ENCODE measurements around the gene RAB11FIP3.

The RAB11FIP3 gene

GRCh38 chr16:519841-520687 lies 94.6 kb downstream of the RAB11FIP3 start:
- DNase-seq = no peak

DNA sequence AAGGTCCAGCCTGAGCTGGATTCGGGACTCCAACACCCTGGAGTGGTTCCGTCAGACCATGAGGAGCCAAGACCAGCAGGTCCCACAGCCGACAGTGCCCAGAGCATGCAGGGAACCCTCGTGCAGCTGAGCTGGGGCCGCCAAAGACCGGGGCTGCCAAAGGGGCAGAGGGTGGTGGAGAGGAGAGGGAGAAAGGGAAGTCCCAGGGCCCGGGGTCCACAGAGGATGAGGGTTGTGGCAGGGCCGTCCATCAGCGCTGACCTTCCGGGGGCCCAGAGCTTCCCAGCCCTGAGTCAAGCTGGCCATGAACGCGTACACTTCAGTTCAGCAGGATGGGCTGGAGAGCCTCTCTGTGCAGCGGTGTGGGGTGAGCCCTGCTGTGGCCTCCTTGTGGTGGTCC lies 95.4 kb downstream of the RAB11FIP3 start:
- no peak for DNase-seq

DNA sequence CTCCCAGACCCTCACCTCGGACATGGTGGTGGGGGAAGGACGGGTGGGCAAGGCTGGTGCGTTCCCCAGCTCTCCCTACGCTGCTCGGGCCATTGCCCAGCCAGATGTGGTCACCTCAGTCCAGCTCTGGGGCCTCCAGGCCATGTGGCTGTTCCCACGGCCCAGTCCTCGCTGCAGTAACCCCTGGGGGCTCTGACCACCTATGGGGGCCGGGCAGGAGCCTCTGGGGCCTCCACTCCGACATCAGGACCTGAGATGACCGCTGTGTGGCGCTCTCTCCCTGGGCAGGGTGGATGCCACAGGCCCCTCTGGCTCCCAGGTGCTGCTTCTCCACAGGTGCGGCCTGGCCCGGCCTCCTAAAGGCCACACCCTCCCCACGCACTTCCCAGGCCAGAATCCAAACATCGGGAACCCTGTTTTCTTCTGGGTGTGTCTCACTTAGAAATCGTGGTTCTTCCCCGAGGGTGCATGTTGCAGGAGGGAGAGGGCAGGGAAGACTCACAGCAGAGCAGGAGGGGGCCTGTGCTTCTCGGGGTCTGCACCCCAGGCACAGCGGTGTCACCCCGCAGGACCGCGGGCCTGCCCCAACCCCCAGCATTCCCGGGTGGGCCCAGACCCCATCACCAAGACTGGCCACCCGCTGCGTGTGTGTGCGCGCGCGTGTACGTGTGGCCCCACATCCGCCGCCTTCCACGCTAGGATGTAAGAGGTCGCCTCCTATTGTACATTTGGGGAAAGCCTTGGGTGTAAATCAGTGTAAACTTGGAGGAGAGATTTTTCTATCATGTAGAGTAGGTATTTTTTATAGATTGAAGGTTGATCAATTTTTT lies 96.1 kb downstream of the RAB11FIP3 start:
- no peak for DNase-seq

DNA sequence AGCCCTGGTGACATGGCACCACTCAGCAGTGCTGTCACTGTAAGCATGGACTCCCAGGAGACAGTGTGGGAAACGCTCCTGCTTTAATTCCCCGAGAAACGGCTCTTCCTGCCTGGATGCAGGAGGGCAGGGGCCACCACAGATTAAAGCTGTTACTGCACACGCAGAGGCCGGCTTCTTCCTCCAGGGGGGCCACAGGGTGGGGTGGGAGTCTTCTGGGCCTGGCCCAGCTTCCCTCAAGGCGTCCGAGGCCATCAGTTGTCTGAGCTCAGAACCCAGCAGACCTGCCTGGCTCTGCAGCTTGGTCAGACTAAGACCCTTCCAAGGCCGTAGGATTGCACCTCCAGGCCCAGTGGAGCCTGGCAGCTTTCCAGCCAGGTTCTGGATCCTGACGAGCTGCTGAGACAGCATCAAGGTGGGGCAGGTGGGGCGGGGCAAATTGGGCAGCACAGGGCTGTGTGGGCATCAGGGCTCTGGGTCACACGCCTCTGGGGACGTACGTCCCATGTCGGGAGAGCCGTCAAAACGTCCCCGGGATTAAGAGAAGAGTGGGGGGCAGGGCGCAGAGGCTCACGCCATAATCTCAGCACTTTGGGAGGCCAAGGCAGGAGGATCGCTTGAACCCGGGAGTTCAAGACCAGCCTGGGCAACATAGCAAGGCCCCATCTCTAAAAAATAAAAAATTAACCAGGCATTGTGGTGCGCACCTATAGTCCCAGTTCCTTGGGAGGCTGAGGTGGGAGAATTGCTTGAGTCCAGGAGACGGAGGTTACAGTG lies 97.1 kb downstream of the RAB11FIP3 start:
- DNase-seq = no peak

- DNase-seq = no peak
Measured at GRCh38 chr16:523097-523741, 97.8 kb downstream of the RAB11FIP3 start.

DNA sequence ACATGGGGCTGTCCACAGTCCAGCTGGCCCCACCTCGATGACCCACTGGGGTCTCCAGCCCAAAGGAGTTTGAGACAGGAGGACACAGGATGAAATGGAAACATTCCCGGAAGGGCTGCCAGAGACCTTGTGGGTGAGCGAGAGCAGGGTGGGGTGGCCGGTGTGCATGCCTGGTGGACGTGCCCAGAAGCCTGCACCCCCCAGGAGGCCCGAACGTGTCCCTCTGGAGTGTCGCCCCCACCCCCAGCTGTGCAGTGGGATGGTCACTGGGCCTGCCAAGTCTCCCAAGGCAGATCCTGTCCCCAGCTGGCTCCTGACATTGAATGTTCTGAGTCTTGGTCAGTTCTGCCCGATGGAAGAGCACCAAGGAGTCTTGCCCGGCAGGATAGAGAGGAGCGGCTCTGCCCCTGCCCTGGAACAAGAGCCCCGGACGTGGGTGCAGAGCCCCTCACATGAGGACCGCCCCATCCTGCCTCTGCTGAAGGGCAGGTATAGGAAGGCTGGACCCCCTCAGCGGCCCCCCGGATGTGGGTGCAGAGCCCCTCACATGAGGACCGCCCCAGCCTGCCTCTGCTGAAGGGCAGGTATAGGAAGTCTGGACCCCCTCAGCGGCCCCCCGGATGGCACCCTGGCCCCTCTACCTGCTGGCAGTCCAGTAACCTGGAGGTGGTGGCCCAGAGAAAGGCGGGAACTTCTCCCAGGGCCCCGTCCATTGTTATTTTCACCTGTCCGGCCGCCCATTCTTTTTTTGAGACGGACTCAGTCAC lies 99.0 kb downstream of the RAB11FIP3 start:
- DNase-seq = no peak

- peak; percentile 35 for DNase-seq
Measured at GRCh38 chr16:525123-525519, 99.7 kb downstream of the RAB11FIP3 start.

- peak; percentile 79 for DNase-seq
Measured at GRCh38 chr16:525520-526180, 100.2 kb downstream of the RAB11FIP3 start.

- peak; percentile 29 for DNase-seq
Measured at GRCh38 chr16:526181-527014, 100.9 kb downstream of the RAB11FIP3 start.

DNA sequence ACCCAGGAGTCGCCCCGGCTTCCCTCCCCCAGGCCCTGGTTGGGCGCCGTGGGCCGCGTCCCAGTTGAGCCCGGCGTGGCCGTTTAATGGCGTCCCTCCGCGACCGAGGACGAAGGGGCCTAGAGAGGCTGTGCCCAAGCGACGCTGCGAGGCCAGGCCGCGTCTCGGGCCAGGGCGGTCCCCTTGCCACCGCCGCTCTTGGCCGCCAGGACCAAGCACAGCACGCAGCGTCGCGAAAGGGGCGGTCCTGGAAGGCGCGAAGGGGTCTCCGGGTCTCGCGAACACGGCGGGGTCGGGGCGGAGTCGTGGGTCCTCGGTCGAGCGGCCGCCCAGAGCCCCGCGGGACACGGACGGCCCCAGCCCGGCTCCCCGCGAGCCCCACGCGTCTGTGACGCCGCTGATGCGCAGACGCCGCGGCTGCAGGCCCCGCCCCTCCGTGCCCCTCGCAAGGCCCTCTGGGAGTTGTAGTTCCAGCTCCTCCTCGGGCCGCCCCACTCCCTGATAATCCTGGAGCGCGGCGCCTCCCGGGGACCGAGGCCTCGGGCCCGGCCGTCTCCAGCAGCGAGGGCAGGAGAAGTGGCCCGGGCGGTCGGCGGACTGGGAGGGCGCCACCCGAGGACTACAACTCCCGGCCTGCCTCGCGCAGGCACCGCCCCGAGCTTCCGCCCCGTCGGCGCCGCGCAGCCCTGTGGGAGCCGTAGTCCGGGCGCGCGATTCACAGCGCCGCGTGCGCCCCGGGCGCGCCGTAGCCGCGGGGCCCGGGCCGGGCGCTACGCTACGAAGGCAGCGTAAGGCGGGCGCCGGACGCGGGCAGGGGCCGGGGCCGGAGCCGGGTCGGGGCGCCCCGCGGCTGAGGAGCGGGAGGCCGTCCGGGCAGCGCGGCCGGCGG lies 101.8 kb downstream of the RAB11FIP3 start, which contains the start of gene CAPN15:
Gene CAPN15 (plus strand): TSS at position 698 of the 889 bp plus-strand sequence. CDS start 19,127 bp downstream, outside the sequence.
- DNase-seq = peak; percentile 84

DNA sequence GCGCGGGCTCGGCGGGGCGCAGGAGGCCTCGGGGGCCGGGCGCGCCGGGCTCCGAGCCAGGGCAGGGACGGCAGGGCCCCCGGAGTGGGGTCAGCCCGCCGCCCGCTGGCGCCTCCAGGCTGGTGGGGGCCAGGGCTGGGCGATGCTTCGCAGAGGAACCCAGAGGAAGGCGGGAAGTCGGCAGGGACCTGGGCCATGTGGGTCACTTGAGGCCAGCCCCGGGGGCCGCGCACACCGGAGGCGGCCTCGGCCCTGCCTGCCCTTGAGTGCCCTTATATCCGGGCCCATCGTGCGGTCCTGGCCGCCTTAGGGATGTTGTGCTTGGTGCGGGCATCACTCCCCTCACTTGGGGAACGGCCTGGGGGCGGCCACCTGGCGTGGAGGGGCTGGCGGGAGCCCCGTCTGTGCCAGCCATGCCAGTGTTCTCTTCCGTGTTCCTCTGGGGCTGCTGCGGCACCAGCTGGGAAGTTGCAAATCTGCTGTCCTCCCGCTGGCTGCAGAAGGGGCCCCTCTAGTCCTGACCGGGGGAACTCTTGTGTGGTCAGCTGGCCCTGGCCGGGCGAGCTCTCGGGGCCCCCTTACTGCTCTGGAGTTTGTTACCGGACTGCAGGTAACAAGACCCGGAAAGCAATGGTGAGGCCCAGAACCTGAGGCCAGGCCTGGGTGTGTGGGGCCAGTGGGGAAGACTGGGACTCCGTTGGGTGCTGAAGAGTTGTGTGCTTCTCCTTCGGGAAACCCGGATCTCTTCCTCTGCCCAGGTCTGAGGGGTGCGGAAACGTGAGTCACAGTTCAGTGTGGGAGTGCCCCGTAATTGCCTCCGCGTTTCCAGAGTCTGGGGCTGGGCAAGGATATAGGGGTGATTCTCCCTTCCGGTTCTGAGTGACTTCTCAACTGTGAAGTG lies 102.9 kb downstream of the RAB11FIP3 start:
- peak; percentile 28 for DNase-seq

DNA sequence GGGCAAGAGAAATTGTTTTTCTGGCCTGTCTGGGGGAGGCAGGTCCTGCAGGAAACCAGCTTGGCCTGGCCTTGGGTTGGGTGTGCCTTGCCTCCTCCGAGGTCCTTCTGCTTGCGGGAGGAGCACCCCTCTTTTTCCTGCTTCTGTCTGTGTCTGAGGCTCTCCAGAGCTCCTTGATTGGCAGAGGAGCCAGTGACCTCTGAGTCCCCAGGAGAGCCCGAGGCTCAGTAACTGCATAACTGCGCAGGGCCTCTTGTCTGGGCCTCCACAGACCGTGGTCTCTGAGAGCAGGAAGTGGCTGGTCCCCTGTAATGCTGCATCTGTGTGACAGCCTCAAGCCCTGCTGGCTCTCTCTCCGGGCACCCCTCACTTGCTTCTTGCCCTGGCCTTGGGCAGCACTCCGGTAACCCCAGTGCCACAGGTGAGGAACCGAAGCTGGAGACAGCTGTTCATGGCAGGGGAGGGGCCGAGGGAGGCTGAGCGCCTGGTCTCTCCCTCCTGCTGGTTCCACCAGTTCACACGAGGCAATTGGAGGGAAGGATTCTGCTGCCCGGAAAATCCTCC lies 103.6 kb downstream of the RAB11FIP3 start:
- DNase-seq = no peak

DNA sequence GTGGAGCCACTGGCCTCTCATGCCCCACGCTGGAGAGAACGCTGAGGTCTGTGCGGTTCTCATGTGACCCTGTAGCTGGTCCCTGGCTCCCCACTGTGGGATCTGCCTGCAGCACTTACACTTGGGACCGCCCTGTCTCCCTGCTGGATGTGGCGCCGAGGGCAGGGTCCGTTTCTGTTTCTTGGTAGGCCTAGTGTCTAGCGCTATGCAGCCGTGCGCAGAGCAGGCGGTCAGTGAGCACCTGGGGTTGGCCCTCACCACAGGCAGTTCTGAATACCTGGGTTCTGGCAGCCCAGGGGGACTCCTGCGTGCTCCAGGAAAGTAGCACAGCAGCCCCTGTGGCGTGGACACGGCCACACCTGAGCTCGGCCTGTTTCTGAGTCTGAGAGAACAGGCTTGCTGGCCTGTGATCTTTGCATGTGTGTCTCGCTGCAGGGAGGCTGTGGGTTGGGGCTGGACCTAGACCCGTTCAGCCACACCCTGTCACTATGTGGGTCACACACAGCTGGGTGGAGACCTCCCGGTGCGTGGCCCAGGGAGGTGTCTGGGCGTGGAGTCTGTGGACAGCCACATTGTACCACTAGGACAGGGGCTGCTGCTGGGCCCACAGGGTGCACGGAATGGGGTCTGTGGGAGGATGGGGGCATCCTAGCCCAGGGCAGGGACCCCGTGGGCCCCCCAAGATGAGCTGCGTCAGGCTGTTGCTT lies 104.8 kb downstream of the RAB11FIP3 start:
- no peak for DNase-seq

GRCh38 chr16:531494-532125 lies 106.2 kb downstream of the RAB11FIP3 start:
- no peak for DNase-seq

DNA sequence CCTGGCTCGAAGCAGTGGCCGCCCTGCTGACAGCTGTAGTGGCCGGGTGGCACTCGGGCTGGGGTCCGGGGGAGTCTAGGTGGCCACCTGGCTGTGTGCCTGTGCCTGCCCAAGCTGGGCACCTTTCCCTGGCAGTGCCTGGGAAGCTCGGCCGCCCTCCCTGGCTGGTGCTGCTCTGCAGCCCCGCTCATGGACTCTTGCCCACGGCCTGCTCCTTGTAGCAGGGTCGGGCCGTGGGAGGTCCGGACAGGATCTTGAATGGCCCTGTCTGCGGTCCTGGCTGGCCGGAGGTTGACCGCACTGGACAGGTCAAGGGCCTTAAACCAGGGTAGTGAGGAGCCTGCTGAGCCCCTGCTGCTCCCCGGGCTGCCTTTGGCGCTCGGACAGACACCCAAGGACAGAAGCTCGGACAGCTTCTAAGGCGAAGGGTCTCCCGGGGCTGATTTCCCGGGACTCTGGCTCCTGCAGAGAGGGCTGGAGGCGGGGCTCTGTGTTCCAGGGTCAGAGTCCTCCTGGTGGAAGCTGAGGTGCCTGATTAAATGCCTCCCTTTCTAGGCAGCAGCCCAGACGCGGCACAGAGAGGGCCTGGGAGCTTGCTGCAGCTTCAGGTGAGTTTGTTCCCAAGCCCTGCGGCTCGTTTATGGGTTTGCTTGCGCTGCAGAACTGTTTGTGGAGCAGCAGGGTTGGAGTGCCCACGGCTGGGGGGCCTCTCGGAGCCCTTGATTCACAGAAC lies 108.1 kb downstream of the RAB11FIP3 start:
- DNase-seq = no peak

GRCh38 chr16:534135-534534 lies 108.7 kb downstream of the RAB11FIP3 start:
- DNase-seq = no peak
